SH-SY5Y (cell line): ENCODE data around the gene ADK.

ENCODE experiments used
- GATA2 ChIP-seq: IDR thresholded peaks from 2 replicates; pipeline ENCODE4 v1.6.1; 2011; ENCODE audit warnings: mild to moderate bottlenecking, low read depth, low read length
- GATA3 ChIP-seq: IDR thresholded peaks from 2 replicates; pipeline ENCODE4 v1.6.1; 2011; ENCODE audit warnings: low read depth, mild to moderate bottlenecking, low read length, moderate library complexity

Gene ADK

DNA sequence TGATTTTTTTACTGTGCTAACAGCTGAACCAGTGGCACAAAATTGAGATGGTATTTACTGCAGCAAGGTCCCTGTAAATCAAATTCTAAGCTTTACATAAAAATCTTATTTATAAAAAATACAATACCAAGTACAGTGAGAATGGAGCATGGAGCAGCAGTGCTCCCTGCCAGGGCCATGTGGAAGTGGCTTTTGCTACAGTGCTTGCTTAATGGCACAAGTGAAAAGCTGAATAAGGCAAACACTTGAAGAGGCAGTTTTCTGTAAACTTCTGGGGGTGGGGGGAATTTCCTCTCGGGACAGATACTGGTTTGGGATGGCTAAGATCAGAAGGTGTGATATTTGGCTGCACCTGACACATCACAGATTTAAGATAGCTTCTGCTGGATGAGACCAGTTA lies 27.9 kb upstream of the ADK start:
- TF ChIP-seq GATA2: no peak
- no peak for TF ChIP-seq GATA3

GRCh38 chr10:74133923-74134820 lies 16.8 kb upstream of the ADK start:
- TF ChIP-seq GATA3: no peak
- no peak for TF ChIP-seq GATA2

DNA sequence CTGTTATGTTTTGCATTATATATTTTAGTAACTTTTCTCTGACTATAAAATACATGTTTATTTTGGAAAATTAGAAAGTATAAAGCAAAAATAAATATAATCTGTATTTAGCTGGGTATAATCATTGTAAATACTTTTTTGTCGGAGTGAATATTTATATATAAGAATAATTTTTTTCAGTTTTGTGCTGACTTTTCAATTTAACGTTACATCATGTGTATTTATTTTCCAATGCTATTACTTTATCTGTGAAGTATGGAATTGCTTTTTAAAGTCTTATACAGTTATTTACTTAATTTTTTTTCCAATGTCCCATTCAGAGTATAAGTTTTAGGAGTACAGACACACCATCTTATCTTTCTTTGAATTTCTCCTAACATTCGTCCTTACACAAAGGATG lies 15.6 kb upstream of the ADK start:
- TF ChIP-seq GATA3 (no peak), GATA2 (no peak)

DNA sequence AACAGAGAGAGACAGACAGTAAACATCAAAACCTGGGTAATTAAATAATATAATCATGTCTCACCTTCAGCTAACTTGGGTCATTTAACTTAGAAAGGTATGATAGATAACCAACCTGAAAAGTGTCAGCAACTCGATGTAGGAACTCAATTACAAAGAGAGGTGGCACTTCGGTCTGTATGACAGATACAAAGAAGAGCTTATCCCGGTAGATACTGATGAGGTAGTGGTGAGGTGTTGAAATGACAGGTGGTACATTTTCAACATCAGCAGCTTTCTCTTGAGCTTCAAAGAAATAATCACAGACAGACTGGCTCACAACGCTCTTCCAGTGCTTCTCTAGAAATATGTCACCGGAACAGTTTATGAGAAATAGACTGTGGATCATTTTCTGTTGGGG lies 13.0 kb upstream of the ADK start:
- no peak for TF ChIP-seq GATA3
- TF ChIP-seq GATA2: no peak

DNA sequence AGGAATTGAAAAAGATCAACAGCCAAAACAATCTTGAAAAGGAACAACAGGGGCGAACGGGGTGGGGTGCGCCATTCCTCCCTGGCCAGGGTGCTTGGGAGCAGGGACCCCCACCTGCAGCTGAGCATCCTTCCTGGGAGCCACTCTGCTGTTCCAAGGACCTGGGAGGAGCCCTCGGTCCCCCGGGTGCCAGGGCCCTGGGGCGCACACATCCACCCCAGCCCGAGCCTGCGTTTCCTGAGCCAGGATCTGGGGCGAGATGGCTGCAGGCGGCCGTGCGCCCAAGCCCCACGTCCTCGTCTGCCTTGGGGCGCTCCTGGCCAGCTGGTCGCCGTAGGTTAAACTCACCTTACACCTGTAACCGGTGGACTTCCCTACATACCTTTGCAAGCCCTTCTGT lies 11.0 kb upstream of the ADK start:
- TF ChIP-seq GATA3 (no peak), GATA2 (no peak)

DNA sequence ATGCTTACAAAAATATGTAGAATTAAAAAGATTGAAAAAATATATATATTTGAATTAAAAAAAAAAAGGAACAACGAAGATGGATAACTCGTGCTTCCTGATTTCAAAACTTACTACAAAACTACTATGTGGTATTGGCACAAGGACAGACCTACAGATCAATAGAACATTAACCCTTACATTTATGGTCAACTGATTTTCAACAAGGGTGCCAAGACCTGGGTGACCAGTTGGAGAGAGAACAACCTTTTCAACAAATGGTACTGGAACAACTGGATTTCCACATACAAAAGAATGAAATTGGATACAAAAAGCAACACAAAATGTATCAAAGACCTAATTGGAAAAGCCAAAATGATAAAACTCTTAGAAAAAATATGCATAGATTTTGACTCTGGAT lies 10.5 kb upstream of the ADK start:
- no peak for TF ChIP-seq GATA3

GRCh38 chr10:74145133-74145532 lies 5.9 kb upstream of the ADK start:
- TF ChIP-seq GATA2 (no peak), GATA3 (no peak)

- TF ChIP-seq GATA3 (no peak), GATA2 (no peak)
Measured at GRCh38 chr10:74150204-74150989, 624 bp upstream of the ADK start, which contains the start of gene AP3M1. Gene AP3M1, minus strand, starts transcription at chr10:74150828. Its CDS starts 12,449 bp downstream, at chr10:74138379.

DNA sequence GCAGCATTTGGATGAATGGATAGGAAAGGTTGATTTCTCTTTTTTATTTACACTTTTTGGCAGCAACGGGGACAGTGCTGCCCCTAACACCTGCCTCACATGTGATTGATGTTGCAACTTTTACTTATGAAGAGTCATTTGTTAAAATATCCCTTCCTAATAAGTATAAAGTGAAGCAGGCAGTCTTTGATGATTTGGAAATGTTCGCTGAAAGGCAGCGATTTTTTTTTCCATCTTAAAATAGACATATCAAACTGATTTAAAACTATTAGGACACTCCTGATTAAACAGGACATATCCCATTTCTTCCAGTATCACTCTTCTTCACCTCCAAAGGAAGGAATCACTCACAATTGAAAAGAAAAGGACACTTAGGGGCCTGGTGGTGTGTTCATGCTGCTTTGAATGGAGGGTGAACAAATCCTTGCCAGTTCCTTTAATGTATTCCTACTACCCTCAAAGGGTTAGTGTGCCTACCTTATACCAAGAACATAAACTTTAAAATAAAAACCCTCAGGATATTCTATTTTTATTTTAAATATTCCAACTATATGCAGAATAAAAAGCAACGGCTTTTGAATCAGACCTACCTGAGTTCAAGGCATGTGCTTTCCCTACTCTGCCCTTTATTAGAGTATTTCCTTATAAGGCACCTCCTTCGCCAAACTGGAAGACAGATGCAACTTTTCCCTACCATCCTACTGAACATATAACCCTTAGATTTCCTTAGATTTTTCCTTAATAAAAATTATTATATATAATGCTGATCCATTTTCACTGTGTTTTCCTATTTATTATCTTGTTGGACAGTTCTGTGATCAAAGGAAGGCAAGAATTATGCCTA lies 1.1 kb downstream of the ADK start:
- TF ChIP-seq GATA3: no peak
- TF ChIP-seq GATA2: no peak

GRCh38 chr10:74153123-74153522 lies 2.1 kb downstream of the ADK start:
- TF ChIP-seq GATA2 (no peak), GATA3 (no peak)

- TF ChIP-seq GATA2: no peak
- TF ChIP-seq GATA3: no peak
Measured at GRCh38 chr10:74153676-74154075, 2.7 kb downstream of the ADK start.

GRCh38 chr10:74156919-74157289 lies 5.9 kb downstream of the ADK start:
- no peak for TF ChIP-seq GATA2
- TF ChIP-seq GATA3: no peak

DNA sequence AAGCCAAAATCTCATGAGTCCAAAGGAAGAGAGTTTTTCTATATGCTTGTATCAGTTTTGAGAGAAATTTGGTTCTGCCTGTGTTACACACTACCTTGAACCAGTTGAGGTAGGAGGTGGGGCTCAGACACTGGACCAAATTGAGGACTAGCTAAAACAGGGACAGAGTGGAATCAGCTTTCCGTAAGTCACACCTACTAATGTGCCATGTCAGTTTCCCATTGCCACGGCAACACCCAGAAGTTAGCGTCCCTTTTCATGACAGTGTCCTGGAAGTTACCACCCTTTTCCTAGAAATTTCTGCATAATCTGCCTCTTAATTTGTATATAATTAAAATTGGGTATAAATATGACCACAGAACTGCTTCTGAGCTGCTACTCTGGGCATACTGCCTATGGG lies 9.0 kb downstream of the ADK start:
- TF ChIP-seq GATA3 (no peak), GATA2 (no peak)

DNA sequence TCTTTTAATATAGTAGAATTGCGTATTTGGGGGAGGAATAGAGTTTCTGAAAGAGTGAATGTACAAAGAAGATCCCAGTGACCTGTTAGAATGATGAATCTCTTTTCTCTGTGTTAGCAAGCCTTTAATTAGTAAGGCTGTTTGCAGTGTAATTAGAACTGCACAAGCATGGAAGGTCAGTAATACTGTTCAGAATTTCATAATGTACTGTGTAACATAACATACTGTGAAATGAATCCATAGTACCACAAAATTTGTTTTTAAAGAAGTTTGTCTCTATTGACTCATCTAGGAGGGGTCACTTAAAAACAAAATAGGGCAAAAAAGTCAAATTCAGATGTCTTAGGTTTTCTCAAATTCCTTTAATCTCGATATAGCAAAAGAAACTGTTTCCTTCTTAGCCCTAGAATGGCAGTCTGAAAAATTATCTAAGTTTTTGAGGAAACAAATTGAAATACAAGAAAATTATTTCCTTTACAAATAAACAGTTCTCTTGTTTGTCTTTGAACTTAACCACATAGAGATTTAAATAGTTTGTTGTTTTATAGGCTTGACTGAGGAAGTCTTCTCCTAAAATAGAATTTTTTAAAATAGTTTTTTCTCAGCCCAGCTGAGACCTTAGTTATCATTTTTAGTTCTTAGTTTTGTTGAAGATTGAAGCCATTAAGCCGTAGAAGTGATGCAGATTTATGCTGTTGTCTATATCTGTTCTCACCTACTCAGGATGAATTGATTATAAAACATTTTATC lies 12.5 kb downstream of the ADK start:
- no peak for TF ChIP-seq GATA3
